GM23248 (cell line): ENCODE data around the gene FARS2. TPM values are rescaled to one million over a fixed set of nuclear protein-coding genes. Genes with fewer than 3 reads are reported as not detected.

Experiments
- DNase-seq: peaks from one replicate; pipeline ENCODE4 v3.0.0-alpha.2; 2015
- H2AFZ ChIP-seq: fragments of 200-600 bp; sonication (generic); 2 replicates; pipeline ENCODE4 v1.6.1; 2016; ENCODE audit warnings: antibody characterized with exemption
- H3F3A ChIP-seq: fragments of 200-600 bp; sonication (generic); 2 replicates; pipeline ENCODE4 v1.6.1; 2016; ENCODE audit warnings: mild to moderate bottlenecking, antibody characterized with exemption, mixed run types; ENCODE audit not compliant: insufficient read depth
- H3K27ac ChIP-seq: fragments of 200-600 bp; sonication (generic); 2 replicates; pipeline ENCODE4 v1.5.1; 2016; ENCODE audit warnings: mild to moderate bottlenecking
- H3K27me3 ChIP-seq: fragments of 200-600 bp; sonication (generic); replicated peaks from 2 replicates; pipeline ENCODE4 v1.6.1; 2016; ENCODE audit warnings: mild to moderate bottlenecking; ENCODE audit not compliant: insufficient read depth
- H3K36me3 ChIP-seq: fragments of 200-600 bp; sonication (generic); 2 replicates; pipeline ENCODE4 v1.6.1; 2016; ENCODE audit warnings: low read depth, mild to moderate bottlenecking
- H3K4me1 ChIP-seq: fragments of 200-600 bp; sonication (generic); 2 replicates; pipeline ENCODE4 v1.6.1; 2016; ENCODE audit warnings: mild to moderate bottlenecking; ENCODE audit not compliant: insufficient read depth
- H3K4me2 ChIP-seq: fragments of 200-600 bp; sonication (generic); one replicate; pipeline ENCODE4 v1.6.1; 2016; ENCODE audit warnings: mild to moderate bottlenecking; ENCODE audit not compliant: unreplicated experiment
- H3K4me3 ChIP-seq: fragments of 200-600 bp; sonication (generic); 2 replicates; pipeline ENCODE4 v1.5.1; 2016; ENCODE audit warnings: mild to moderate bottlenecking
- H3K79me2 ChIP-seq: fragments of 200-600 bp; sonication (generic); 2 replicates; pipeline ENCODE4 v1.6.1; 2016; ENCODE audit warnings: mild to moderate bottlenecking; ENCODE audit not compliant: insufficient read depth
- H3K9ac ChIP-seq: fragments of 200-600 bp; sonication (generic); 2 replicates; pipeline ENCODE4 v1.6.1; 2016; ENCODE audit warnings: mild to moderate bottlenecking
- H3K9me2 ChIP-seq: fragments of 200-600 bp; sonication (generic); 2 replicates; pipeline ENCODE4 v1.6.1; 2016; ENCODE audit warnings: mixed run types, mild to moderate bottlenecking, moderate library complexity; ENCODE audit not compliant: insufficient read depth
- H3K9me3 ChIP-seq: fragments of 200-600 bp; sonication (generic); one replicate; pipeline ENCODE4 v1.6.1; 2017; ENCODE audit warnings: low read depth
- H4K20me1 ChIP-seq: fragments of 200-600 bp; sonication (generic); 2 replicates; pipeline ENCODE4 v1.6.0; 2016; ENCODE audit not compliant: insufficient read depth
- EZH2 ChIP-seq: fragments of 200-600 bp; sonication (generic); IDR thresholded peaks from 2 replicates; pipeline ENCODE4 v1.6.1; 2018; ENCODE audit warnings: antibody characterized with exemption, mild to moderate bottlenecking; ENCODE audit not compliant: insufficient read depth, poor library complexity, severe bottlenecking
- EZH2phosphoT487 ChIP-seq: fragments of 200-600 bp; sonication (generic); IDR thresholded peaks from 2 replicates; pipeline ENCODE4 v1.6.1; 2018; ENCODE audit warnings: antibody characterized with exemption, moderate library complexity, mild to moderate bottlenecking, low read depth; ENCODE audit not compliant: insufficient read depth
- WGBS, 2 experiments: methylation state at CpG; one replicate each; pipeline ENCODE4 v1.1.6; 2015 to 2017; ENCODE audit warnings: low lambda C conversion rate in 2 of 2, low coverage in 1 of 2; ENCODE audit errors: missing lambda C conversion rate in 2 of 2; 5-methylcytosine and 5-hydroxymethylcytosine counted together
- in situ Hi-C: fragments of 300-500 bp; cut with MboI; formaldehyde crosslinking; loops from 2 replicates; pipeline ENCODE4 v1.15.0; 2020
- polyA plus RNA-seq: library from polyadenylated mRNA; unstranded; fragments of >200 nt; fragmentation: Nextera tagmentation; extraction: Ambion mirVana; gene quantifications from 2 replicates; pipeline ENCODE4 v1.2.1, GENCODE V29; 2016
- total RNA-seq: library from RNA; depleted of rRNA; stranded (reverse); fragments of >200 nt; shearing (Covaris generic); gene quantifications from 2 replicates; pipeline ENCODE4 v1.2.3, GENCODE V29; 2014

Gene FARS2
- total and polyA plus RNA-seq, 2 experiments from 2014 or later = 15.1 to 16.5 TPM

GRCh38 chr6:5246141-5247097 is 14.9 kb upstream of the FARS2 start:
- Histone ChIP-seq H3K4me2 (no peak overlapping the region), H3F3A (no peaks in the 10 kb centered on the region), H3K36me3 (no peaks in the 10 kb centered on the region), H2AFZ (no peak overlapping the region), H3K79me2 (peaks cover 7% of the 10 kb centered on the region; the same call in 1 of the 2 replicates), H3K27me3 (no peaks in the 10 kb centered on the region), H3K9me2 (no peaks in the 10 kb centered on the region), H3K4me3 (no peak overlapping the region), H3K27ac (no peak overlapping the region), H3K4me1 (no peaks in the 10 kb centered on the region), H4K20me1 (no peaks in the 10 kb centered on the region), H3K9ac (no peak overlapping the region), H3K9me3 (no peaks in the 10 kb centered on the region)
- WGBS, 2 experiments = 94% methylated on average over 13 of the region's 13 CpGs
- TF ChIP-seq EZH2phosphoT487 (no peak), EZH2 (no peak)
- in situ Hi-C loops = no loop called here
- DNase-seq = no peak

- Histone ChIP-seq H3K27ac (no peak overlapping the region), H3K36me3 (no peaks in the 10 kb centered on the region), H4K20me1 (no peaks in the 10 kb centered on the region), H3F3A (no peaks in the 10 kb centered on the region), H3K9ac (no peak overlapping the region), H3K27me3 (no peaks in the 10 kb centered on the region), H2AFZ (no peak overlapping the region), H3K79me2 (peaks cover 7% of the 10 kb centered on the region; the same call in 1 of the 2 replicates), H3K4me3 (no peak overlapping the region), H3K9me2 (no peaks in the 10 kb centered on the region), H3K4me1 (no peaks in the 10 kb centered on the region), H3K9me3 (no peaks in the 10 kb centered on the region), H3K4me2 (no peak overlapping the region)
- WGBS, 2 experiments = 97 to 100% methylated on average over 2 of the region's 2 CpGs
- DNase-seq = no peak
- TF ChIP-seq EZH2phosphoT487 (no peak), EZH2 (no peak)
- in situ Hi-C loops = no loop called here
Measured at GRCh38 chr6:5247201-5247600, 14.1 kb upstream of the FARS2 start.

DNA sequence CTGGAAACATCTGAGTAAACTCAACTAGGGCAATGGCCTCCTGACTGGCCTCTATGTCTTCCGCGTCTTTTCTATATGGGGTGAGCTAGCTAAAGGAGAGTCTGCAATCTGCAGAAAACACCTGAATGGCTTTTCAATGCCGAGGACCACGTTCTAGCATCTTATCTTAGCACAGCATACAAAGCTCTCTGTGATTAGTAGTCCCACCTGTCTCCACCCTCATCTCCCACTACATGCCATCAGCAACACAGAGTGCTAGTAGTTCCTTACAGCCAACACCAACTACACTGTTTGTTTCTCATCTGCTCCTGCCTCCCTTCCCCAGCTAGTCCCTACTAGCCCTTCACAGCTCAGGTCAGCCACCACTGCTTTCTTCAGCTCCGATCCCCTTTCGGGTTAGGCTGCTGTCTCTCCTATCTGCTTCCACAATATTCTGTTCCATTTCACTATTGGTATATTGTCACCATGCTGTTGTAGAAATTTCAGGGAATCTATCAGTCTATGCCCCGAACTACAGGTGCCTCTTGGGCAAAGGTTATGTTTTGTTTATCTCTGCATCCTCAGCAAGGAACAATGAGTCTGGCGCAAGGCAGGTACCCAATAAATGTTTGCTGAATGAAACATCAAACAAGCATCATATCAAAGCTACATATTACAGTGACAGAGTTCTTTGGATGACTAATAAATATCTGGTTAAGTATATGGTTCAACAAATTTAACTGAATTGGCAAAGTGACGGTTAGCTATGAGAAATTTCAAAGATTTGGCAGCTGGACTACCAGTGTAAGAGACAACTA is 12.8 kb upstream of the FARS2 start:
- Histone ChIP-seq H3K27ac (no peak overlapping the region), H3K9me2 (no peaks in the 10 kb centered on the region), H3K4me1 (no peaks in the 10 kb centered on the region), H3K9ac (no peak overlapping the region), H3F3A (no peaks in the 10 kb centered on the region), H3K79me2 (peaks cover 9% of the 10 kb centered on the region; the same call in 1 of the 2 replicates), H3K4me3 (no peak overlapping the region), H4K20me1 (no peaks in the 10 kb centered on the region), H3K27me3 (no peaks in the 10 kb centered on the region), H3K4me2 (no peak overlapping the region), H2AFZ (no peak overlapping the region), H3K9me3 (no peaks in the 10 kb centered on the region), H3K36me3 (no peaks in the 10 kb centered on the region)
- TF ChIP-seq EZH2phosphoT487 (no peak), EZH2 (no peak)
- no peak for DNase-seq
- in situ Hi-C loops = no loop called here
- 91 to 93% methylated on average over 9 of the region's 9 CpGs for WGBS, 2 experiments

- Histone ChIP-seq H4K20me1 (no peaks in the 10 kb centered on the region), H3K4me2 (no peak overlapping the region), H2AFZ (no peak overlapping the region), H3K27me3 (no peaks in the 10 kb centered on the region), H3K36me3 (no peaks in the 10 kb centered on the region), H3K4me3 (no peak overlapping the region), H3K9ac (no peak overlapping the region), H3K9me3 (no peaks in the 10 kb centered on the region), H3K79me2 (peaks cover 11% of the 10 kb centered on the region), H3K4me1 (no peaks in the 10 kb centered on the region), H3K9me2 (no peaks in the 10 kb centered on the region), H3F3A (no peaks in the 10 kb centered on the region), H3K27ac (no peak overlapping the region)
- no peak for TF ChIP-seq EZH2
- TF ChIP-seq EZH2phosphoT487 = no peak
- WGBS, 2 experiments = 94 to 97% methylated on average over 5 of the region's 5 CpGs
- DNase-seq = peak; percentile 14
- in situ Hi-C loops = no loop called here
Measured at GRCh38 chr6:5249451-5250122, 11.7 kb upstream of the FARS2 start.
